ENCODE measurements around the gene NEDD9.

Gene NEDD9

GRCh38 chr6:11197175-11197536, 35.3 kb downstream of the NEDD9 start:
- Histone ChIP-seq H3K4me3 (ENCODE audit: low read length) (no peak overlapping the region), H3K9ac (ENCODE audit: low read depth, low read length) (no peak overlapping the region), H3K27ac (ENCODE audit: low read depth, low read length) (peak overlapping the region; percentile 47), H3K9me3 (ENCODE audit: insufficient read depth, low read depth, low read length) (no peaks in the 10 kb centered on the region), H3K27me3 (ENCODE audit: insufficient read depth, low read length) (no peaks in the 10 kb centered on the region), H3K36me3 (ENCODE audit: insufficient read depth, low read length) (peaks cover 33% of the 10 kb centered on the region; the same call in 1 of the 2 replicates), H3K4me1 (ENCODE audit: insufficient read depth, low read length) (peaks cover 41% of the 10 kb centered on the region)
- whole genome bisulfite sequencing: 44% methylated on average over 3 of the region's 3 CpGs

GRCh38 chr6:11196511-11197174, 35.8 kb downstream of the NEDD9 start:
- Histone ChIP-seq H3K9me3 (ENCODE audit: insufficient read depth, low read depth, low read length) (no peaks in the 10 kb centered on the region), H3K36me3 (ENCODE audit: insufficient read depth, low read length) (peaks cover 33% of the 10 kb centered on the region; the same call in 1 of the 2 replicates), H3K27ac (ENCODE audit: low read depth, low read length) (peak overlapping the region; percentile 13), H3K27me3 (ENCODE audit: insufficient read depth, low read length) (no peaks in the 10 kb centered on the region), H3K4me1 (ENCODE audit: insufficient read depth, low read length) (peaks cover 36% of the 10 kb centered on the region), H3K4me3 (ENCODE audit: low read length) (no peak overlapping the region), H3K9ac (ENCODE audit: low read depth, low read length) (no peak overlapping the region)
- WGBS: 71% methylated on average over 15 of the region's 15 CpGs

- H3K27ac ChIP-seq (ENCODE audit: low read depth, low read length): peak overlapping the region; percentile 50; the same call in 1 of the 2 replicates
- H3K9ac ChIP-seq (ENCODE audit: low read depth, low read length): no peak overlapping the region; the same call in 1 of the 2 replicates
- no peak overlapping the region for H3K4me3 ChIP-seq (ENCODE audit: low read length)
- peaks cover 40% of the 10 kb centered on the region for H3K36me3 ChIP-seq (ENCODE audit: insufficient read depth, low read length)
- no peaks in the 10 kb centered on the region for H3K9me3 ChIP-seq (ENCODE audit: insufficient read depth, low read depth, low read length)
- WGBS: 77% methylated on average over 12 of the region's 12 CpGs
- H3K4me1 ChIP-seq (ENCODE audit: insufficient read depth, low read length): peaks cover 36% of the 10 kb centered on the region
- no peaks in the 10 kb centered on the region for H3K27me3 ChIP-seq (ENCODE audit: insufficient read depth, low read length)
These were observed 37.9 kb downstream of the NEDD9 start for GRCh38 chr6:11194356-11195218.

GRCh38 chr6:11193434-11193833, 39.0 kb downstream of the NEDD9 start:
- H3K9me3 ChIP-seq (ENCODE audit: insufficient read depth, low read depth, low read length): no peaks in the 10 kb centered on the region
- H3K36me3 ChIP-seq (ENCODE audit: insufficient read depth, low read length): peaks cover 40% of the 10 kb centered on the region
- H3K27ac ChIP-seq (ENCODE audit: low read depth, low read length): no peak overlapping the region
- H3K4me1 ChIP-seq (ENCODE audit: insufficient read depth, low read length): peaks cover 36% of the 10 kb centered on the region
- H3K9ac ChIP-seq (ENCODE audit: low read depth, low read length): no peak overlapping the region
- no peaks in the 10 kb centered on the region for H3K27me3 ChIP-seq (ENCODE audit: insufficient read depth, low read length)
- no peak overlapping the region for H3K4me3 ChIP-seq (ENCODE audit: low read length)
- 96% methylated on average over 6 of the region's 6 CpGs for WGBS

GRCh38 chr6:11192167-11192566, 40.3 kb downstream of the NEDD9 start:
- Histone ChIP-seq H3K9ac (ENCODE audit: low read depth, low read length) (no peak overlapping the region), H3K4me1 (ENCODE audit: insufficient read depth, low read length) (peaks cover 27% of the 10 kb centered on the region), H3K27me3 (ENCODE audit: insufficient read depth, low read length) (no peaks in the 10 kb centered on the region), H3K9me3 (ENCODE audit: insufficient read depth, low read depth, low read length) (no peaks in the 10 kb centered on the region), H3K36me3 (ENCODE audit: insufficient read depth, low read length) (peaks cover 52% of the 10 kb centered on the region), H3K4me3 (ENCODE audit: low read length) (no peak overlapping the region), H3K27ac (ENCODE audit: low read depth, low read length) (no peak overlapping the region)
- WGBS: 72% methylated on average over 5 of the region's 5 CpGs

- no peak overlapping the region for H3K4me3 ChIP-seq (ENCODE audit: low read length)
- 87% methylated on average over 20 of the region's 20 CpGs for WGBS
- H3K27me3 ChIP-seq (ENCODE audit: insufficient read depth, low read length): no peaks in the 10 kb centered on the region
These were observed 41.7 kb downstream of the NEDD9 start for GRCh38 chr6:11190625-11191245.

GRCh38 chr6:11189865-11190624, 42.4 kb downstream of the NEDD9 start:
- no peak overlapping the region for H3K27ac ChIP-seq (ENCODE audit: low read depth, low read length)
- peaks cover 11% of the 10 kb centered on the region for H3K4me1 ChIP-seq (ENCODE audit: insufficient read depth, low read length)
- H3K4me3 ChIP-seq (ENCODE audit: low read length): no peak overlapping the region
- peaks cover 69% of the 10 kb centered on the region for H3K36me3 ChIP-seq (ENCODE audit: insufficient read depth, low read length)
- no peaks in the 10 kb centered on the region for H3K9me3 ChIP-seq (ENCODE audit: insufficient read depth, low read depth, low read length)
- no peak overlapping the region for H3K9ac ChIP-seq (ENCODE audit: low read depth, low read length)
- H3K27me3 ChIP-seq (ENCODE audit: insufficient read depth, low read length): no peaks in the 10 kb centered on the region
- 95% methylated on average over 21 of the region's 21 CpGs for WGBS

More at GRCh38 chr6:11190625-11191245, 41.7 kb downstream of the NEDD9 start:
- H3K36me3 ChIP-seq (ENCODE audit: insufficient read depth, low read length): peaks cover 62% of the 10 kb centered on the region
- no peaks in the 10 kb centered on the region for H3K9me3 ChIP-seq (ENCODE audit: insufficient read depth, low read depth, low read length)
- H3K9ac ChIP-seq (ENCODE audit: low read depth, low read length): no peak overlapping the region
- H3K27ac ChIP-seq (ENCODE audit: low read depth, low read length): no peak overlapping the region
- peaks cover 17% of the 10 kb centered on the region for H3K4me1 ChIP-seq (ENCODE audit: insufficient read depth, low read length)

- Histone ChIP-seq H3K27me3 (ENCODE audit: insufficient read depth, low read length) (no peaks in the 10 kb centered on the region), H3K9me3 (ENCODE audit: insufficient read depth, low read depth, low read length) (no peaks in the 10 kb centered on the region), H3K4me3 (ENCODE audit: low read length) (no peak overlapping the region), H3K4me1 (ENCODE audit: insufficient read depth, low read length) (no peaks in the 10 kb centered on the region), H3K36me3 (ENCODE audit: insufficient read depth, low read length) (peaks cover 81% of the 10 kb centered on the region), H3K27ac (ENCODE audit: low read depth, low read length) (no peak overlapping the region), H3K9ac (ENCODE audit: low read depth, low read length) (no peak overlapping the region)
- WGBS: 96% methylated on average over 4 of the region's 5 CpGs
These were observed 44.1 kb downstream of the NEDD9 start for GRCh38 chr6:11188161-11188915.

GRCh38 chr6:11187301-11187700, 45.2 kb downstream of the NEDD9 start:
- no peaks in the 10 kb centered on the region for H3K27me3 ChIP-seq (ENCODE audit: insufficient read depth, low read length)
- peaks cover 77% of the 10 kb centered on the region for H3K36me3 ChIP-seq (ENCODE audit: insufficient read depth, low read length)
- peaks cover 3% of the 10 kb centered on the region; the same call in 1 of the 2 replicates for H3K9me3 ChIP-seq (ENCODE audit: insufficient read depth, low read depth, low read length)
- WGBS: 93% methylated on average over 6 of the region's 6 CpGs
- H3K4me3 ChIP-seq (ENCODE audit: low read length): no peak overlapping the region
- H3K27ac ChIP-seq (ENCODE audit: low read depth, low read length): no peak overlapping the region
- H3K9ac ChIP-seq (ENCODE audit: low read depth, low read length): no peak overlapping the region
- H3K4me1 ChIP-seq (ENCODE audit: insufficient read depth, low read length): no peaks in the 10 kb centered on the region

GRCh38 chr6:11185204-11185842, 47.1 kb downstream of the NEDD9 start:
- H3K4me1 ChIP-seq (ENCODE audit: insufficient read depth, low read length): peaks cover under 1% of the 10 kb centered on the region
- H3K4me3 ChIP-seq (ENCODE audit: low read length): no peak overlapping the region
- no peaks in the 10 kb centered on the region for H3K27me3 ChIP-seq (ENCODE audit: insufficient read depth, low read length)
- H3K9ac ChIP-seq (ENCODE audit: low read depth, low read length): no peak overlapping the region
- 96% methylated on average over 17 of the region's 17 CpGs for WGBS
- no peak overlapping the region for H3K27ac ChIP-seq (ENCODE audit: low read depth, low read length)
- H3K9me3 ChIP-seq (ENCODE audit: insufficient read depth, low read depth, low read length): peaks cover 9% of the 10 kb centered on the region; the same call in 1 of the 2 replicates
- H3K36me3 ChIP-seq (ENCODE audit: insufficient read depth, low read length): peaks cover 64% of the 10 kb centered on the region

Data from HUES64 (cell line).